Measurements from ENCODE around the gene SLC6A17.

Gene SLC6A17

GRCh38 chr1:110224240-110224995 lies 74.1 kb downstream of the SLC6A17 start:
- no peak for DNase-seq

- DNase-seq = no peak
Measured at GRCh38 chr1:110225212-110225611, 74.9 kb downstream of the SLC6A17 start.

- DNase-seq = no peak
Measured at GRCh38 chr1:110225756-110226404, 75.6 kb downstream of the SLC6A17 start.

- no peak for DNase-seq
Measured at GRCh38 chr1:110227774-110228173, 77.5 kb downstream of the SLC6A17 start.

GRCh38 chr1:110228381-110228780 lies 78.1 kb downstream of the SLC6A17 start:
- DNase-seq = no peak

GRCh38 chr1:110228869-110229268 lies 78.6 kb downstream of the SLC6A17 start:
- DNase-seq = no peak

GRCh38 chr1:110229348-110230001 lies 79.2 kb downstream of the SLC6A17 start:
- DNase-seq = no peak

- no peak for DNase-seq
Measured at GRCh38 chr1:110230381-110231199, 80.3 kb downstream of the SLC6A17 start.

GRCh38 chr1:110233861-110234260 lies 83.6 kb downstream of the SLC6A17 start:
- no peak for DNase-seq

GRCh38 chr1:110234691-110235090 lies 84.4 kb downstream of the SLC6A17 start:
- no peak for DNase-seq

- no peak for DNase-seq
Measured at GRCh38 chr1:110235181-110235833, 85.0 kb downstream of the SLC6A17 start.

- no peak for DNase-seq
Measured at GRCh38 chr1:110235834-110236682, 85.8 kb downstream of the SLC6A17 start.

- DNase-seq = no peak
Measured at GRCh38 chr1:110237386-110238152, 87.3 kb downstream of the SLC6A17 start.

- DNase-seq = no peak
Measured at GRCh38 chr1:110239441-110240430, 89.4 kb downstream of the SLC6A17 start.

- no peak for DNase-seq
Measured at GRCh38 chr1:110240476-110241210, 90.3 kb downstream of the SLC6A17 start.

- DNase-seq = no peak
Measured at GRCh38 chr1:110241516-110241915, 91.2 kb downstream of the SLC6A17 start.

- DNase-seq = no peak
Measured at GRCh38 chr1:110242062-110242461, 91.8 kb downstream of the SLC6A17 start.

- no peak for DNase-seq
Measured at GRCh38 chr1:110242731-110243130, 92.4 kb downstream of the SLC6A17 start.

GRCh38 chr1:110243146-110243545 lies 92.9 kb downstream of the SLC6A17 start:
- no peak for DNase-seq

Data from T-helper 9 cell (primary cell).